ENCODE data around the gene IRAG1. TPM values are rescaled to one million over a fixed set of nuclear protein-coding genes. Genes with fewer than 3 reads are reported as not detected.

Gene IRAG1
- total RNA-seq, 4 donors from 2014 or later, result 5.9 to 23.1 (median 11.4) TPM

- TF ChIP-seq POLR2A (IDR thresholded peaks at IDR 0.05), result no peak
- no peak for TF ChIP-seq EP300 (IDR thresholded peaks at IDR 0.05)
- TF ChIP-seq CTCF (IDR thresholded peaks at IDR 0.05), result no peak
- no peaks in the 10 kb centered on the region for H3K36me3 ChIP-seq
- peak overlapping the region in 2 of 4 donors; percentile 51 to 57 for H3K27ac ChIP-seq
- DNase-seq (ENCODE audit: low spot score in 2 of 2), result no peak
- no peaks in the 10 kb centered on the region for H3K9me3 ChIP-seq
- no peak overlapping the region for H3K4me3 ChIP-seq
- WGBS, 2 donors, result 59 to 73% methylated on average over 2 of the region's 2 CpGs
- H3K4me1 ChIP-seq, result peaks cover 0 to 37% (median 7%) of the 10 kb centered on the region in 4 donors
- no peaks in the 10 kb centered on the region for H3K27me3 ChIP-seq
Measured at GRCh38 chr11:10667521-10667885, 26.1 kb downstream of the IRAG1 start.

- H3K36me3 ChIP-seq, result no peaks in the 10 kb centered on the region
- 57 to 59% methylated on average over 6 of the region's 6 CpGs for WGBS, 2 donors
- H3K9me3 ChIP-seq, result no peaks in the 10 kb centered on the region
- no peak overlapping the region for H3K4me3 ChIP-seq
- peaks cover 0 to 37% (median 7%) of the 10 kb centered on the region in 4 donors for H3K4me1 ChIP-seq
- DNase-seq (ENCODE audit: low spot score in 2 of 2), result no peak
- H3K27ac ChIP-seq, result peak overlapping the region in 2 of 4 donors; percentile 51 to 57
- TF ChIP-seq CTCF (IDR thresholded peaks at IDR 0.05) (no peak), POLR2A (IDR thresholded peaks at IDR 0.05) (no peak), EP300 (IDR thresholded peaks at IDR 0.05) (no peak)
- no peaks in the 10 kb centered on the region for H3K27me3 ChIP-seq
Measured at GRCh38 chr11:10666556-10667520, 26.7 kb downstream of the IRAG1 start.

- TF ChIP-seq CTCF (IDR thresholded peaks at IDR 0.05) (no peak), EP300 (IDR thresholded peaks at IDR 0.05) (no peak), POLR2A (IDR thresholded peaks at IDR 0.05) (no peak)
- H3K27ac ChIP-seq, result peak overlapping the region in 1 of 4 donors; percentile 45
- H3K27me3 ChIP-seq, result no peaks in the 10 kb centered on the region
- H3K4me3 ChIP-seq, result no peak overlapping the region
- 87 to 93% methylated on average over 1 of the region's 1 CpG for WGBS, 2 donors
- no peak for DNase-seq (ENCODE audit: low spot score in 2 of 2)
- H3K9me3 ChIP-seq, result no peaks in the 10 kb centered on the region
- no peaks in the 10 kb centered on the region for H3K36me3 ChIP-seq
- H3K4me1 ChIP-seq, result peaks cover 0 to 42% (median 10%) of the 10 kb centered on the region in 4 donors
Measured at GRCh38 chr11:10664496-10664895, 29.1 kb downstream of the IRAG1 start.

- WGBS, 2 donors, result 71 to 78% methylated on average over 6 of the region's 6 CpGs
- Histone ChIP-seq H3K4me3 (no peak overlapping the region), H3K9me3 (no peaks in the 10 kb centered on the region), H3K27ac (peak overlapping the region in 1 of 4 donors; percentile 45), H3K4me1 (peaks cover 0 to 42% (median 13%) of the 10 kb centered on the region in 4 donors), H3K27me3 (no peaks in the 10 kb centered on the region), H3K36me3 (no peaks in the 10 kb centered on the region)
- no peak for DNase-seq (ENCODE audit: low spot score in 2 of 2)
- TF ChIP-seq POLR2A (IDR thresholded peaks at IDR 0.05), result no peak
- TF ChIP-seq EP300 (IDR thresholded peaks at IDR 0.05), result no peak
- TF ChIP-seq CTCF (IDR thresholded peaks at IDR 0.05), result no peak
Measured at GRCh38 chr11:10663990-10664389, 29.6 kb downstream of the IRAG1 start.

- no peak for TF ChIP-seq POLR2A (IDR thresholded peaks at IDR 0.05)
- TF ChIP-seq CTCF (IDR thresholded peaks at IDR 0.05), result no peak
- no peak for TF ChIP-seq EP300 (IDR thresholded peaks at IDR 0.05)
- no peaks in the 10 kb centered on the region for H3K27me3 ChIP-seq
- no peak for DNase-seq (ENCODE audit: low spot score in 2 of 2)
- peaks cover 0 to 42% (median 17%) of the 10 kb centered on the region in 4 donors for H3K4me1 ChIP-seq
- no peaks in the 10 kb centered on the region for H3K9me3 ChIP-seq
- H3K4me3 ChIP-seq, result no peak overlapping the region
- H3K36me3 ChIP-seq, result no peaks in the 10 kb centered on the region
- H3K27ac ChIP-seq, result peak overlapping the region in 1 of 4 donors; percentile 45
Measured at GRCh38 chr11:10663365-10663764, 30.2 kb downstream of the IRAG1 start.

All from tibial nerve (tissue), 4 donors.